NCI-H526 (cell line): Measurements from ENCODE around the gene TUT1.
A peak's percentile ranks its signal among the peaks of the same experiment; 100 is the strongest.
"Not testable (repeated sequence)": the region's sequence is repeated elsewhere in the genome, so short reads cannot be mapped to it uniquely, and the experiment has no call there.

Experiments used
- DNase-seq, 2 experiments: peaks; one replicate each; lab custom pipeline; 2025; lab: John Stamatoyannopoulos, UW

Gene TUT1

DNA sequence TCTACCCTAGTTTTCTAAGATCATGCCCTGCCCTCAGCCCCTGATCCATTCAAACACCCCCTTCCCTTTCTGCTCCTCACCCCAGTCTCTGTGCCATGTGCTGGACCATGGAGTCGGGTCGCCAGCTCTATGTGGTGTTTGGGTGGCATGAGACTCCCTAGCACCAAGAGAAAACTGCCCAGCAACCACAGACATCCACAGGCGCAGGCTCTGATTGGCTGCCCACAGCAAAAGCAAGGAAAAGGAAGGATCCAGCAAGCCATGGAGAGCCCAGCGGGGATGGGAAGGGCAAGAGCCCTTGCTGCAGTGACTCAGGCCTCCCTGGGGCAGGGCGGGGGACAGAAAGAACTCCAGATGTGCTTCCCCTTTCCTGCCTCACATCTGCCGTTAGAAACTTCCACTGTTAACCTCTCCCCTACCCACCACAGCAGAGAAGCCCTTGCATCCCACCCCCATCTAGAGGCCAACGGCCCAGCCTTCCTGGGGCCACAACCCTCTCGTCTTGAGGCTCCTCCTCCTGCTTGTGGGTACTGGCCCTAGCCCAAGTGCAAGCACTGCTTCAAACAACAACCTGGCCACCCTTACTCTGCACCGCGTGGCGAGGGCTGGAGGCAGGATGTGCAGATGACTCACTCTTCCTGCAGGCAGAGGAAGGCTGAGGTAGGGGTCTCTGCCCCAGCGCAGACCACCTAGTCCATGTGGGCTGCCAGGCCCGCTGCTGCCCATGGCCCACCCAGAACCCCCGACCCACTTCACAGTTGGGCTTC lies 35.0 kb downstream of the TUT1 start:
- DNase-seq, result peak; percentile 79 to 95

DNA sequence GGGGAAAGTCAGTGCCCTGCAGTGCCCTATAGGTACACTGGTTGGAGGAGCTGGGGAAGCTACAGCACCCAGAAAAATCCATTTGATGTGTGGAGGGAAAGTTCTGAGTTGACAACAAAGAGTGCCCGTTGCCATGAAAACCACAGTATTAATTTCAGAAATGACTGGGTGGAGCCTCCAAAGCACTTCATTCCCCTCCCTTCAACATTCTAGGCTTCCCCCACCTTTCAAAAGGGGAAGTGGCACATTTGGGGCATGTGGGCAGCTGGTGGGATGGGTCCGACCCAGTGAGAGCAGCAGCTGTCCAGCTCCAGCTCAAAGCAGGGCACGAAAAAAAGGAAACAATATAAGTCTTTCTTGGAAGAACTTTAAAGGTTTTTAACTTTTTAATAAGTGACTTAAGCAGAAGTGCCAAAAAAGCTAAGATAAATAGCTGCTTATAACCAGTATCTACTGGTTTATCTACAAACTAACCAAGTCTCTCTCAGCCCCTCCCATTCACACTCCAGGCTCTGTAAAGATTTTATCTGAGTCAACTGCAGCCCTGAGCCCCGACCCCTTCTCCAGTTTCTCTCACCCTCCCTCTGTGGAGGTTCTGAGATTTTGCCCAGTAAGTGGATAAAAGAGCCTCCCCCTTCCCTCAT lies 35.7 kb downstream of the TUT1 start:
- peak in 1 of 2 experiments; percentile 46 for DNase-seq

DNA sequence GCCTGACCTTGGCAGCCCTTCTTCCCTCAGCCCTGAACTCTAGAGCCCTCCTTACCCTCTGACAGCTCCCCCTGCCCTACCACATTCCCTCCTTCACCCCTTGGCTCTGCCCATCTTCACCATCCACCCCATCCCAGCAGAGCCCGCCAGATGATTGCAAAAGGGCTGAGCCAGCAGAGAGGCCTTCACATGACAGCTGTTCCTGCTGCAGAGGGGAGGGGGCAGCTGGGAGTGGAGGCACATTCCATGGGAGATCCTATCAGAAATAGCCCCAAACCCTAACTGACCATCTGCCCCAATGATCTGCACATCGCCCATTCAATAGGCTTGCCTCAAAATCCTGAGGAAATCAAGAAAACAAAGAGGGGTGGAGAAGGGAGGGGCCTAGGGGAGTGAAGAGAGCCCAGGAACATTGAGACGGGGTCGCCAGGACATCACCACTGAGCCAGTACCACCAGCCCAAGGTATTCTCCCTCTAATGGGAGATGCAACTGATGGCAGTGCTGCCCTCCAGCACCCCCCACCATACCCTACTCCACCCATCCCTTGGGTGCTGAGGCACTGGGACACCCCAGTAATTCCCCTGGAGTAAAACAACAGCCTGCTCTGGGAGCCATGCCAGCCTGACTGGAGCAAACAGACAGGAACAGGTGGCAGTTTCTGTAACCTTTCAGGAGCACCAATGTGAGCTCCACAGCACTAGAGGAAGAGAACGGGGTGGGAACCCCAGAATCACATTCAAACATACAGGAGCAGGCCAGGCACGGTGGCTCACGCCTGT lies 36.7 kb downstream of the TUT1 start:
- no peak for DNase-seq

DNA sequence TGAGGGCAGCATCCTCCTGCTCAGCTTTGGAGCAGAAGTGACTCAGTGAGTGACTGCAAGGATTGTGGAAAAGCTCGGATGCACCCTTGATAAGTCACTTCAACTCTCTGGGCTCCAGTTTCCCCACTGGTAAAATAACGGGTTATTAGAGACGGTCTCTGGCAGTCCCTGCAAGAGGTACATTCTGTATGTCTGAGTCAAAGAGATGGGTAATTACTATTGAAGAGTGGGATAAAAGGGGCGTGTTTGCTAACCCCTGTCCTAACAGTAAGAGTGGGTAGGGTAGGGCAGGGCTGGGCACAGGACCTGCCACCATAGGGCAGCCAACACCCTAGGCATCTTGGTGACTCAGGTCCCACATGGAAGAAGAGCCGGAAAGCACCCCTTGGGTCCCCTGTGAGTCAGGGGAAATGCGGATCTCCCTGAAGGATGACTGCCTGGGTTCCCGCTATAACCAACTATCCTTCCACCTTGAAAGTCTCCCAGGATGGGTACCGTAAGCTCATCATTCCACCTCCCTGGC lies 37.4 kb downstream of the TUT1 start:
- DNase-seq, result no peak

DNA sequence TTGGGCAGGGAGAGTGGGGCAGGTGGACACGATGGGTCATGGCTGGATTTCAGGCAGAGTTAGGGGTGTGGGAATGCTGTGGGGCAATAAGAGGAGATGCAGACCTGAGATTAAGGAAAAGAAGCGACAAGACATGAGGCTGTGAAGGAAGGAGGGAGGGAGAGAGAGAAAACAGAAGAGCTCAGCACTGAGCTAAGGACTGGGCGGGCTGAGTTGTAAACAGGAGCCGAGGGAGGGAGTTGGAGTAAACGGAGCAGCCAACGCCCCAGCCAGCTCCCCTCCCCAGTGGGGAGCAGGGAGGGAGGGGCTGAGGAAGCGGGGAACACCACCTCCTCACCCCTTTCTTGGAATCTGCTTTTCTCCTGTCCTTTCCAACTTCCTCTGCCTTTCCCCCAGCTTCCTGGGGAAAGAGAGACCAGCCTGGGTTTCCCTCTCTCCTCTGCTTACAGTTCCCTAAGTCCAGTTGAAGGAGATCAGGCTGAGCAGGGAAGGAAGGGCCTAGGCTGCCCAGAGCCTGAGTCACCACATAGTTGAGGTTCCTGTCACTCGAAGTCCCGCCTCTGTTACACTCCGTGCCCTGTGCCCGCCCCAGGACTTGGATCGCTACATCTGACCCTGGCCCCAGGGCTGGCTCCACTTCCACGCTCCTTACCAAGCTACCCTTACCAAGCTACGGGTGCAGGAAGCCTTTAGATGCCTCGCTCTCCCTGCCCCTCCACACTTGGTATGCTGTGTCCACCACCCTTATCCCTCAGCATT lies 38.1 kb downstream of the TUT1 start:
- peak in 1 of 2 experiments; percentile 50 for DNase-seq

DNA sequence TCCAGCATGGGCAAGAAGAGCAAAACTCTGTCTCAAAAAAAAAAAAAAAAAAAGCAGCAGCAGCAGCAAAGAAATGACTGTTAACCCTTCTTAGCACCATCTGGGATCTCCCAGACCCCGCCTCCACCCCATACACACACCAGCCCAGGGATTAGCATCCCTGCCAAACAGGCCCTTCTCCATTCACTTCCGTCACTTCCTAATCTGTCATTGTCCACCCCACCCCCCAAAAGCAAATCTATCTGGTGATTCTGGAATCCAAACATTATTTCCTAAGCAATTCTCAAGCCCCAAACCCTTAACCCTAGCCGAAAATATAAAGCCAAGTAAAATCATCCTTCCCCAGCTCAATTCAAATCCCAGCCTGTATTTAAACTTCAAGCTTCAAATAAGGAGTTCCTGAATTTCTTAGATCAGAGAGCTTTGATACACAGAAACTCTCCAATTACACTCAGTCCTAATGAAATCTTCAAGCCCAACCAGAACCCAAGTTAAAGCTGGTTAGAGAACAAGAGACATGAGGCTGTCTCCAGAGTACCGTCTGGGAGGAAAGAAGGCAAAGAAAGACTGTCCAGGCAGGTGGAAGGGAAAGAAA lies 38.7 kb downstream of the TUT1 start:
- DNase-seq, result no peak

DNA sequence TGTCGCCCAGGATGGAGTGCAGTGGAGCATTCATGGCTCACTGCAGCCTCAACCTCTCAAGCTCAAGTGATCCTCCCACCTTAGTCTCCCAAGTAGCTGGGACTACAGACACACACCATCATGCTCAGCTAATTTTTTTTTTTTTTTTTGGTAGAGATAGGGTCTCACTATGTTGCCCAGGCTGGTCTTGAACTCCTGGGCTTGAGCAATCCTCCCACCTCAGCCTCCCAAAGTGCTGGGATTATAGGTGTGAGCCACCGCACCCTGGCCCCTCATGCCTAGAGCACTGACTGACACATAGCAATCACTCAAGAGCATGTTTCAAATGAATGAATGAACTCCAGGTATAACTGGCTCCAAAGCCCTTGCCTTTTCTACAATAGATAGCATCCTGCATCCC lies 40.8 kb downstream of the TUT1 start:
- not testable (repeated sequence) for DNase-seq

DNA sequence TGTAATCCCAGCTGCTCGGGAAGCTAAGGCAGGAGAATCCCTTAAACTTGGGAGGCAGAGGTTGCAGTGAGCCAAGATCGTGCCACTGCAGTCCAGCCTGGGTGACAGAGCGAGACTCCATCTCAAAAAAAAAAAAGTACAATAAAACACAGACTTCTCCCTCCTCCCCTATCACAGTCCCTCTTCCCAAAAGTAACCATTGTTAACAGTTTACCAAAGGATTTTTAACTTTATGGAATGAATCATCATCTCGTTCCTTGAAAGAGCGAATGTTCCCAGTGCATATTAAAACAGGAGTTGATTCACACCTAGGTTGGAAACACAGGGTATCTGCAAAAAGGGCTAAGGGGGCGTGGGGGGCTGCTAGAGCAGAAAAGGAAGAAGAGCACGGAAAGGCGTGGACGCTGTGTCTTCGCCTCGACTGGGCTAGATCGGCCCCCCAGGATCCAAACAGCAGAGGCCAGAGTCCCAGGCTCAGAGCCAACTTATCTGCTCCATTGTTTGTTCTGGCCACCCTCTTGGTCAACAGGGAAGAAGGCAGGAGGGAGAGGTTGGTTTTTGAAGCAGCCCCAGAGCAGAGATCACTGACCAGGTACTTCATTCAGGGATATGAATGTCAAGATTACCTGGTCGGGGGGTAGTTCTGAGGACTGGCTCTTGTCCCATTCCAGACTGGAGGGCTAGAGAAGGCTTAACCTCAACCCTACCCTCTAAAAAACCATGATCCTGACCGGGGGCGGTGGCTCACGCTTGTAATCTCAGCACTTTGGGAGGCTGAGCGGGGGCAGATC lies 42.6 kb downstream of the TUT1 start:
- DNase-seq, result no peak

DNA sequence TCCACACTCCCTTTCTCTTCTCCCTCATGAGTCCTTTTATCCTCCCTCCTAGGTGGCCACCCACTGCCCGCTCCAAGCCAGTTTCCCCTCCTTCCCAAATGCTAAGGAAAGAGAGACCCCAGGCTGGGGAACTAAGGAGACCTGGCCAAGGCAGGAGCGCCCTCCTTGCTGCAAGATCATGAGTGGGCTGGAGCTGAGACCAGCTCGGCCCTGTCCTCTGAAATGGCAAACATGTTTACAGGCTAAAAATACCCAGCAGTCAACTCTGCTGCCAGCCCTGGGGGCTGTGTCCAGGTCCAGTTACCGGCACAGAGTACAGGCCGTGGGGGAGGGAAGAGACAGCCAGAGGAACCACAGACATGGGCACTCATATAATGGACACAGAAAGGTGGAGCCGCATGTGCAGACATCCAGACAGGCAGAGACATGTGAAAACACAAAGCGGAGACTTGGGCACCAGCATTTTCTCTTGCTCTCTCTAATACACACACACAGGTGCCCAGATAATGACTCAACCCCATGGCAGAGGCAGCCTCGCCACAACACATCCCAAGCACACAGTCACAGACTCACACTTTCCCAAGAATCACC lies 43.5 kb downstream of the TUT1 start:
- peak in 1 of 2 experiments; percentile 63 for DNase-seq

DNA sequence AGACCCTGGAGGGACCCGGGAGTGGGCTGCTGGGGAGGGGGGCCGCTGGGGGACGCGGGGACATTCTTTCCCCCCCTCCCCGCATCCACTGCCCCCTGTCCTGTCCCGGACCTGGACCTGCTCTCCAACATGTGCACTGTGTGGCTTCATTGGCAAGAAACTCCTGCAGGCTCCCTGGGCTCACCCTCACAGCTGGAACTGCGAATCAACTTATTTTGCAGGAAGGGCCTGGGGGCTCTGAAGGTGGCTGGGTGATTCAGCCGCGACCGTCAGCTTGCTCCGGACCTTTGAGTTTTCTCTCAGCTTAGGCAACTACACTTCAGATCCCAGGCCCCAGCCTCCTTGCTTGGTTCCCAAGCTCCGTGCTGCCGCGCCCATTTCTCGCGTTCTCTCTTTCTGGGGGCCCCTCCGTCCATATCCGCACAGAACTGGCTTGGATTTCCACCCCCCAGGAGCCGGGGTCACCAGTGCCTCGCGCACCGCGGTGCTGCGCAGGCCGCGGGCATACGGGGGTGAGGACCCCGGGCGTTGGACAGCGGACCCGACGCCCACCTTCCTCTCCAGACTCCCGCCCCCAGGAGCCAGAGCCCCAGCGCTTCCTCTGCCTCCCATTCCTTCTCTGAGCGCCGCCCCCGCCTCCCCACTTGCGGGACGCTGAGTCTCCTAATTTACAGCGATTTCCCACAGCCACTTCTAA lies 44.2 kb downstream of the TUT1 start:
- DNase-seq, result peak in 1 of 2 experiments; percentile 73

DNA sequence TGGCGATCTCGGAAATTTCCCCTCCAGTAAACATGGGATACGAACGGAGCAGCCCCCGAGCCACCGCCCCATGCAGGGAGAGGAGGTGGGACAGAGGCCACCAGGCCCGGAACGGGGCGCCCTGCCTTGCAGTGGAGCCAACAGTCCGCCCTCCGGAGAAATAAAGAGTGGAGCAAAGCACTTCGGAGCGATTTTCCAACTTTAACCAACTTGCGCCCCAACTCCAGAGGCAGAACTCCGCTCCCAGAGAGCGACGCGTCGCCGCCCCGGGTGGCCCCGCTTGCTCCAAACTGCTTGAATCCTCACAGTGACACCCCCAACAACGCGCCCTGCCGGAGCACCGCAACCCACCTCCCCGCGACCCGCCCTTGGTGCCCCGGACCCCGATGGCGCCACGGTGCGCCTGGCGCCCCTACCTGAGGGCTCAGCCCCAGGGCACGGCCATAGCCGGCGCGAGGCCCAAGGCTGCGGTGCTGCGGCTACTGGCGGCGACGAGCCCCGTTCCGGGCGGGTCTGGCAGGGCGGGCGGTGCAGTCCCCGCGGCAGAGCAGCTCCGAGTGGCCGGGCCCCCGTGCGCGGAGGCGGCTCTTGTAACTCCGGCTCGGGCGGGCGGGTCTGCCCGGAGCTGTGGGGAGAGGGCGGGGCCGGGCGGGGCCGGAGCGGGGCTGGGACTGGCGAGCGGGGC lies 44.9 kb downstream of the TUT1 start, which contains the start of gene AHNAK:
Gene AHNAK, minus strand, starts transcription at position 563 of the 685 bp plus-strand sequence. CDS start 10,708 bp downstream, outside the sequence.
- DNase-seq, result peak; percentile 55 to 94

DNA sequence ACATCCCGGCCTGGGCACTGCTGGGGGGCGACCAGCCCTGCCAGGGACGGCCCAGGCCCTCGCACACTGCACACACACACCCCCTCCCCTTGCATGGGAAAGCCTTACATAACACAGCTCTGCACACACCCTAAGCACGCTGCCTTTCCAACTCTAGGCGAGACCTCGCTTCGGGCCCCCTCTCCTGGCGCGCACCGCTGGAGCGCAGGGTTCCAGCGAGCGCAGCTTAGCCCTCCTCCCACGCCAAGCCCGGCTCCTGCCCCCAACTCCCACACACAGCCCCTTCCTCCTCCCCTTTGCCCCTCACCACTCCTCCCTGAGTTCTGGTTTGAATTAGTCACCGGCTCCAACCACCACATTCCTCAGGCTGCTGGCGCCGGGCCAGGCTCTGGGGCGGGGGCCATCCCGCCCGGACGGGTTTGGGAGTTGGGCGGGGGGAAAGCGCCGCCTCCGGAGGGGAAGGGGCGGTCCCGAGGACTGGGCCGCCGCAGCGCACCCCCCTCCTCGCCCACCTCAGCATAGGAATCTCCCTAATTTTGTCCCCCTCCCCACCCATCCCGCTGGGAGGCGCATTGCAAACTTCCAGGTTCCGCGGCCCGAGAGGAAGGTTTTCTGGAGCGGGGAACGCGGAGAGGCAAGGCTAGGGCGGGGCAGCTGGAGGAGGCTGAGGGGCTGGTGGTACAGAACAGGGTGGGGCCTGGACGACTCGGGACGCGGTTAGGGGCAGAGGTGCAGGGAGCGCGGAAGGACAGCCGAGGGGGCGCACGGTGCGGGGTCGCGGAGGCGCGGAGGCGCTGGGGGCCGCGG lies 45.7 kb downstream of the TUT1 start:
- peak; percentile 78 to 92 for DNase-seq

DNA sequence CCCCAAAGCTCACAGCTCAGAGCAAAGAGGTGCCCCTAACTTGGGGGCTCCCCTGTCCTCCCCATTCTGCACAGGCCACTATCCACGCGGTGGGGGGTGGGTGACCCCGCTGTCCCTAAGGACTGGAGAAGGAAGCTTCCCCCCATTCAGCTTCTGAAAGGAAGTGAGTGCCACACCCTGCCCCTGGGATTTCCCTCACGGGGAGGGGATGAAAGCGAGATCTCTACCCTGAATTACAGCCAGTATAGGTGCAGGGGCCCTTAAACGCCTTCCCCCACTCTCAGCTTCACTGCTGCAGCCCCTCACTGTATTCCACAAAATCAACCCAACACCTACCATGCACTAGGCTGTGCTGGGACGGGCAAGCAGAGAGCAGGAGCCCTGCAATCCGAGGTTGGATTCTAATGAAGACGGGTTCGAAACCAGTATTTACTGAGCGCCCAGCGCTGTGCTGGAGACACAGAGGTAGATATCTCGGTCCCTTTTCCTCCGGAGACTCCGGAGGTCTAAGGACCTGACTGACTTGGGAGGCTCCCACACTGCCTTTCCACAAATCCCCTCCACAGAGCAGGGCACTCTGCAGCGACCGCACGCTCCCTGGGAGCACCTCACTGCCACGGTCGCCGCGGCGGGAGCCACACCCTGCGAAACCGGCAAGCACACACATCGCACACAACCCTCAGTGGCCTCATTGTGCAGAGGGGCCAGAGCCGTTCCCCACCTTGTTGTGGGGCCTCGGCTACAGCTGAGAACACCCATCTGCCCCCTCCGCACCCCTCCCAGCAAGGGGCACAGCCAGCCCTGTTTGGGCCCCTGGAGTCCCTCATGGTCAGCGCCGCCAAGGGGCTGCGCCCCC lies 46.5 kb downstream of the TUT1 start:
- DNase-seq, result peak in 1 of 2 experiments; percentile 89

DNA sequence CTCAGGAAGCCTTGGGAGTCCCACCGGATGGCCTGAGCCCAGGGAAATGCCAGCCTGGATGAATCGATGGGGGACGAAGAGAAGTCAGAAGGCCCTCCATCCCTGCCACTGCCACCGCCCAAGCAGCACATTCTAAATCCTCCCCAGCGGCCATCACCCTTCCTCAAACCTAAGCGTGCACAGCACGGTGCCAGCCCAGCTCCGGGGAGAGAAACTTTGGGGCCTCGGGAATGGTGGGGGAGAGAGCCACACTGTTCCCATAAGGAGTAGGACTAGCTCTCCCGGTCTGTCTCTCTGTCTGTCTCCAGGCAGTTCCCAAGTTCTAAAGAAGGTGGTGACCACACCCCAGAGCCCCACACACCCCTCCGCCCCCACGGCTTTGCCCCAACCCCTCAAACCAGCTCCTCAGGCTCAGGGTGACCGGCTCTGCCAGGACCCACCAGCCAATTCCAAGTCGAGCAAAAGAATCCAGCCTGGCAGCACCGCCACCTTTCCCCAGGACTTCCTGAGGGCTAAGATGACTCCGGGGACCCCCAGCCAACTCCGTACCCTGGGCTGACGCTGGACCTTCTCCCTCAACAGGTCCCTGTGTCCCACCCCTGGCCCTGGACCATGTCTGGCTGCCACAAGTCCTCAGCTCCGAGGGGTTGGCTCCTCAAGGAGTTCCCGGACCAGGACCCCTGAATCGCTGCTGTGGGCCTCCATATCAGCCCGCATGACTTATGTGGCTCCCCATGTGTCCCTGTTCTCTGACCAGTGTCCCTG lies 47.5 kb downstream of the TUT1 start:
- peak in 1 of 2 experiments; percentile 70 for DNase-seq

DNA sequence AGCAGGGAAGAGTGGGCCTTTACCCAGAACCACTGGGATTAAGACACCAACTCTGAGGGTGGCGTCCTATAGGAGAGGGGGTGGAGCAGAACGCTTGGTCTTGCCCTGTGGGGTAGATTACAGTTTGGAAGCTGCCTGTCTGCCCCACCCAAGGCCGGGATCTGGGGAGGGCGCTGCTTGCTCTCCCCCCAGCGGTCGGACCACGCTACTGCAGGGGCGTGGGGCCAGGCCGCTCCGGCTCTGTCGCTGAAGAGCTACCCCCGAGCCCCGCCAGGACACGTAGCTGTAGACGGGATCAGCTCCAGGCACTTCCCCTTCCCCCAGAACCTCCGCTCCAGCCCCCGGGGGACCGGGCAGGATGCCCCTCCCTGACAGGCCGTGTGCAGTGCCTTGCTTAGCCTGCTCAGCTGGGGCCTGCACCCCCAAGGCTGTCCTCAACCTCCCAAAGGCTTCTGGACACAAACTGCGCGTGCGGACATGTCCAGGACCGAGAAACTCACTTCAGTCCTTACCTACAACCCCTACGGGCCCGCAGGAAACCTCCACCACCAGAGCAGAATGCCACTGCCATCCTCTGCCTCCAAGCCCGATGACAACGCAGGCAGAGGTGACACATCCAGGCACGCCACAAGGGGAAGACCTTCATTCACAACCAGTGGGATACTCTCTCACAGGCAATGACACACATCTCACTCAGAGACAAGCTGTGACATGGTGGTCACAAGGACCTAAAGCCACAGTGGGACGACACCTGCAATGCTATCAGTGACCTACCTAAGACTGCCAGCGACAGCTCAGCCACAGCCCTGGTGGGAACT lies 48.4 kb downstream of the TUT1 start:
- DNase-seq, result peak; percentile 87 to 97
